Measurements from ENCODE around the gene PNPO.

GRCh38 chr17:47993964-47994363 is 52.6 kb downstream of the PNPO start:
- TF ChIP-seq YY1 (IDR thresholded peaks at IDR 0.05; ENCODE audit: low read depth, low read length), result no peak
- TF ChIP-seq MAFK (IDR thresholded peaks at IDR 0.05; ENCODE audit: low read depth, low read length), result no peak
- no peak for TF ChIP-seq GABPA (IDR thresholded peaks at IDR 0.05; ENCODE audit: borderline replicate concordance, insufficient read depth, low read length)
- TF ChIP-seq TAF1 (IDR thresholded peaks at IDR 0.05; ENCODE audit: low read depth, low read length), result no peak
- no peak for TF ChIP-seq SP1 (IDR thresholded peaks at IDR 0.05; ENCODE audit: low read depth, low read length)
- TF ChIP-seq, protein P1, sequence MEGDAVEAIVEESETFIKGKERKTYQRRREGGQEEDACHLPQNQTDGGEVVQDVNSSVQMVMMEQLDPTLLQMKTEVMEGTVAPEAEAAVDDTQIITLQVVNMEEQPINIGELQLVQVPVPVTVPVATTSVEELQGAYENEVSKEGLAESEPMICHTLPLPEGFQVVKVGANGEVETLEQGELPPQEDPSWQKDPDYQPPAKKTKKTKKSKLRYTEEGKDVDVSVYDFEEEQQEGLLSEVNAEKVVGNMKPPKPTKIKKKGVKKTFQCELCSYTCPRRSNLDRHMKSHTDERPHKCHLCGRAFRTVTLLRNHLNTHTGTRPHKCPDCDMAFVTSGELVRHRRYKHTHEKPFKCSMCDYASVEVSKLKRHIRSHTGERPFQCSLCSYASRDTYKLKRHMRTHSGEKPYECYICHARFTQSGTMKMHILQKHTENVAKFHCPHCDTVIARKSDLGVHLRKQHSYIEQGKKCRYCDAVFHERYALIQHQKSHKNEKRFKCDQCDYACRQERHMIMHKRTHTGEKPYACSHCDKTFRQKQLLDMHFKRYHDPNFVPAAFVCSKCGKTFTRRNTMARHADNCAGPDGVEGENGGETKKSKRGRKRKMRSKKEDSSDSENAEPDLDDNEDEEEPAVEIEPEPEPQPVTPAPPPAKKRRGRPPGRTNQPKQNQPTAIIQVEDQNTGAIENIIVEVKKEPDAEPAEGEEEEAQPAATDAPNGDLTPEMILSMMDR (IDR thresholded peaks at IDR 0.05; ENCODE audit: control extremely low read depth in 1 of 3, insufficient read depth in 1 of 3, low read depth in 1 of 3, low read length in 3 of 3), result no peak
- no peak for TF ChIP-seq KDM5A (IDR thresholded peaks at IDR 0.05; ENCODE audit: low read length)
- TF ChIP-seq ATF3 (IDR thresholded peaks at IDR 0.05; ENCODE audit: insufficient read depth, low read depth, low read length), result no peak
- no peak for TF ChIP-seq SIN3A (conservative IDR thresholded peaks at IDR 0.05 in 1 of 2, IDR thresholded peaks at IDR 0.05 in 1 of 2; ENCODE audit: low read depth in 1 of 2, low read length in 2 of 2)
- TF ChIP-seq POLR2A (IDR thresholded peaks at IDR 0.05; ENCODE audit: control extremely low read depth in 1 of 2, low read depth in 2 of 2, low read length in 2 of 2), result no peak
- no peak for TF ChIP-seq E2F6 (IDR thresholded peaks at IDR 0.05)
- TF ChIP-seq EZH2 (IDR thresholded peaks at IDR 0.05; ENCODE audit: low read depth, low read length, severe bottlenecking), result no peak
- TF ChIP-seq JUN (IDR thresholded peaks at IDR 0.05; ENCODE audit: low read depth, low read length), result no peak

All from H1 (cell line).